Astrocyte of the cerebellum (primary cell): ENCODE results near the gene XCR1.

Source experiments
- DNase-seq: peaks from one replicate; pipeline ENCODE4 v3.0.0-alpha.2; 2011; ENCODE audit warnings: low read depth
- H3K4me3 ChIP-seq: 2 replicates; pipeline ENCODE4 v1.5.1; 2011; ENCODE audit warnings: mild to moderate bottlenecking, low read depth, low read length, moderate library complexity
- in situ Hi-C: cut with HindIII; loops from 2 replicates; pipeline ENCODE4 v1.10.0; 2017; ENCODE audit warnings: low sequenced_read_pairs
- TF ChIP-seq, protein P1 (sequence below): IDR thresholded peaks from 2 replicates; pipeline ENCODE4 v1.5.1; 2012; ENCODE audit warnings: low read length, low read depth, moderate library complexity, mild to moderate bottlenecking; ENCODE audit errors: missing control alignments

Gene XCR1

DNA sequence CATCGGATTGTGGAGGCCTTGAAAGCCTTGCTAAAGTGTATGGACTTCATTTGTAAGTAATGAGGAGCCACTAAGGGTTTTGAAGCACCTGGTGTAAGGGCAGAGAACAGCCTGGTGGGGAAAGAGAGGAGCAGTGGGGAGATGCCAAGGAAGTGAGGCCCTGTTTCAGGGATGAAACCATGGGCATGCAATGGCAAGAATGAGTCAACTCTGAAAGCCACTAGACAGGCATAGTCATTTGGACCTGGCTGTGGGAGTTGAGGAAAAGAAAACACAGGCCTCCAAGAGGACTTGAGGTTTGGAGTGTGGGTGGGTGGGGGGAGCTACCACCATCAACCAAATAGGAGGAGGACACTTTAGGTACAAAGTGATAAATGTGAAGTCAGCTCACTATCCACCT lies 7.6 kb downstream of the XCR1 start:
- DNase-seq: no peak
- TF ChIP-seq, protein P1, sequence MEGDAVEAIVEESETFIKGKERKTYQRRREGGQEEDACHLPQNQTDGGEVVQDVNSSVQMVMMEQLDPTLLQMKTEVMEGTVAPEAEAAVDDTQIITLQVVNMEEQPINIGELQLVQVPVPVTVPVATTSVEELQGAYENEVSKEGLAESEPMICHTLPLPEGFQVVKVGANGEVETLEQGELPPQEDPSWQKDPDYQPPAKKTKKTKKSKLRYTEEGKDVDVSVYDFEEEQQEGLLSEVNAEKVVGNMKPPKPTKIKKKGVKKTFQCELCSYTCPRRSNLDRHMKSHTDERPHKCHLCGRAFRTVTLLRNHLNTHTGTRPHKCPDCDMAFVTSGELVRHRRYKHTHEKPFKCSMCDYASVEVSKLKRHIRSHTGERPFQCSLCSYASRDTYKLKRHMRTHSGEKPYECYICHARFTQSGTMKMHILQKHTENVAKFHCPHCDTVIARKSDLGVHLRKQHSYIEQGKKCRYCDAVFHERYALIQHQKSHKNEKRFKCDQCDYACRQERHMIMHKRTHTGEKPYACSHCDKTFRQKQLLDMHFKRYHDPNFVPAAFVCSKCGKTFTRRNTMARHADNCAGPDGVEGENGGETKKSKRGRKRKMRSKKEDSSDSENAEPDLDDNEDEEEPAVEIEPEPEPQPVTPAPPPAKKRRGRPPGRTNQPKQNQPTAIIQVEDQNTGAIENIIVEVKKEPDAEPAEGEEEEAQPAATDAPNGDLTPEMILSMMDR: no peak
- in situ Hi-C loops: no loop called here
- H3K4me3 ChIP-seq: no peak overlapping the region

DNA sequence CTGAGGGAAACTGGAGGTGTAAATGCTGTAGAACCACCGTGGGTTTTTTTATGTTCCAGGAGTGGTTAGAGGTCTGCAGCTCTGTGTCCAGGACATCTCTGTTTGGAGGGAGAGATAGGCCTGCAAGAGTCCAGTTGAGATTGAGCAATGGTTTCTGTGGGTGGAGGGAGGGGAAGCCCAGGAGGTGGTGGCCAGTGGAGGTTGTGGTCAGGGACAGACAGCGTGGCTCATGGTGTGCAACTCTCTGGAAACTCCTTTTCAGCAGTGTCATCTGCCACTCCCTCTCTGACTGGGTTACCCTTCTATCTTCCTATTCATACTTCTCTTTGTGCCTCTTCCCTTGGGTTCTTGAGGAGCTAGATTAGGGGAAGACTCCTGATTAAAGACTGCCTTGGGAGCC lies 9.6 kb downstream of the XCR1 start:
- no peak overlapping the region for H3K4me3 ChIP-seq
- no peak for DNase-seq
- TF ChIP-seq, protein P1: no peak
- in situ Hi-C loops: no loop called here

DNA sequence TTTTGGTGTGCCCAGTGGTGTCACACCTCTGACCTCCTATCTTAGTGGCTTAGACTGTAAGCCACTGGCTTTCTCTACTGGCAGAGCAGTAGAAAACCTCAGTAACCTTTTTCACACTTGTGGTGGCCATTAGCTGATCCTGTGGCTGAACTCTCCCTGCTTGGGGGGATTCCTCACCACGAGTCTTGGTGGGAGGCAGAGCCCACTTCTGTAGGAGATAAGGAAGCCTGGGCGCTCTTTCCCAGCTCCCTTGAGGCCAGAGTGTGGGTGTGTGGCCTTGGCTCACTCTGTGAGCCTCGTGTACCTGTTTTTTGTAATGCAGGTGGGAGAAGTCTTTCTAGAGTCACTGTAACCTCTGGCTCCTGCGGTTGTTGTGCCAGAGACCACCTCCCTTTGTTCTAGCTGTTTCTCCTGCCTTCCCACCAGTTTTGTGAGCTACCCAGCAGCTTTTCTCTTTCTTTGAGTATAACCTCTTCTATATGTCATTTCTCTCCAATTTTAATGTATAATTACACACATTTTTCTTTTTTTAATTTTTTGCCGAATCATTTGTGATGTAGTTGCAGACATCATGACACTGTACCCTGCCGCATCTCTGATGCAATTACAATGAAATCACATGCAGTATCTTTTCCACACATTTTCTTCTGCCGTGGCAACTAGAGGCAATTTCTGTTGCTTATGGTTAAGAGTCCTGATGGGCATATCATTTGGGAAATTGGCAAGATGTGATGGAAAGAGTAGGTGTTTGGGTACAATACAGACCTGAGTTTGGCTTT lies 13.8 kb downstream of the XCR1 start:
- TF ChIP-seq, protein P1: no peak
- DNase-seq: no peak
- in situ Hi-C loops: no loop called here
- H3K4me3 ChIP-seq: no peak overlapping the region

DNA sequence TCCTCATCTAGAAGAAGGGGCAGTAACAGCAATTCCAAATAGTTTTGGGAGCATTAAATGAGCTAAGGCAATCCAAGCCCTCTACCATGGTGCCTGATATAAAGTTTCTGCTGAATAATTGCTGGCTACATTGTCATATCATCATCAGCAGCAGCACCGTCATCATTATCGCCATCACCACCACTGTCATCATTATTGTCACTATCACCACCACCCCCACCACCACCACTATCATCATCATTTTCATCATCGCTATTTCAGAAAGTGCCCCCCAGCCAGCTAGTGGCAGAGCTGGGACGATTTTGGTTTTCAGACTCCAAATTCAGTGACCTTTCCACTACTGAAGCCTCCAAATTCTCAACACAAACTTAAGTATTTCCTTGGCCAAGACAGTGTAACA lies 15.0 kb downstream of the XCR1 start:
- TF ChIP-seq, protein P1: no peak
- DNase-seq: no peak
- in situ Hi-C loops: no loop called here
- no peak overlapping the region for H3K4me3 ChIP-seq

DNA sequence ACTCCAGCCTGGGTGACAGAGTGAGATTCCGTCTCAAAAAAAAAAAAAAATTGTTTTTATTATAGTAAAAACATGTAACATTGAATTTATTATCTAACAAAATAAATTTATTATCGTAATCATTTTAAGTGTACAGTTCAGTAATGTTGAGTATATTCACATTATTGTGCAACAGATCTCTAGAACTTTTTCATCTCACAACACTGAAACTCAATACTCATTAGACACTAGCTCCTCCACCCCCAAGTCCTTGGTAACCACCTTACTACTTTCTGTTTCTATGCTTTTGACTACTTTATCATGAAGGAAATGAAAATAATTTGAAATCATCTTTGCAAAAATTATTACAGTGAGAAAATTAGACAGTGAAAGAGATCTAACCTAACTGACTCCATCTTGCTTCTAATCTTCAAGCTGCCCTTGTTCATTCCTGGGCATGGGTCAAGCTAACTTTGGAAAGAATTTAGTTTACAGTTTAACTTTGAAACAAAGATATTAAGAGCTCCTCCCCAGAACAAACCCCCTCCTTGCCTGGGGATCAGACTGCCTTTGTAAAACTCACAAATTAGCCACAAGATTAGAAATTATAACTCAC lies 16.7 kb downstream of the XCR1 start:
- no peak for DNase-seq
- in situ Hi-C loops: no loop called here
- TF ChIP-seq, protein P1: no peak
- H3K4me3 ChIP-seq: no peak overlapping the region

DNA sequence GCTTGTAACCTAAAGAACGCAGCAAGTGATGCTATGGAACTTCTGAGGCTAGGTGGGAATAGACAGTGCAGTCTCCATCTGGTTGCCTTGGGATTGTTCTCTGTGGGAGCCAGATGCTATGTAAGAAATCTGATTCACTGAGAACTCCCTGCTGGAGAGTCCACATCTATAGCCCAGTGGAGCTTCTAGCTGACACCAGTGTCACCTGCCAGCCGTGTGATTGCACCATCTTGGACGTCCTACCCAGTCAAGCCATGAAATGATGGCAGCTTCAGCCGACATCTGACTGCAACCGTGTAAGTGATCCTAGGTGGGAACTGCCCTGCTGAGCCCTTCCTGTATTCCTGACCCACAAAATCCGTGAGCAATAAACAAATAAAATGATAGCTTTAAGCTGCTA lies 19.2 kb downstream of the XCR1 start:
- DNase-seq: no peak
- TF ChIP-seq, protein P1: no peak
- in situ Hi-C loops: no loop called here
- H3K4me3 ChIP-seq: no peak overlapping the region
